Right lobe of liver (tissue), 4 donors: ENCODE measurements around the gene NEUROG1.

Experiments
- CTCF ChIP-seq, 4 donors: fragments of 200-600 bp in 3 of 4; fragments of 450-650 bp in 1 of 4; IDR thresholded peaks; one replicate each; pipeline versions ENCODE4 v1.5.1 to v1.8.0; 2016 to 2022; ENCODE audit warnings: antibody characterized with exemption in 4 of 4, mild to moderate bottlenecking in 2 of 4
- POLR2A ChIP-seq: fragments of 450-650 bp; IDR thresholded peaks from one replicate; pipeline ENCODE4 v1.6.1; 2017; ENCODE audit warnings: antibody characterized with exemption, mild to moderate bottlenecking
- donor health status: DM: no; HTN: no; CAD: no.
- donor health status: DM: no; HTN: no; CAD: no.
- donor health status: DM: no; HTN: yes; CAD: no.

GRCh38 chr5:135509995-135510394 lies 25.8 kb downstream of the NEUROG1 start:
- no peak for TF ChIP-seq CTCF (IDR thresholded peaks at IDR 0.05)
- no peak for TF ChIP-seq POLR2A
